GM18907 (cell line): ENCODE measurements around the gene BNIP5.
"Not testable (repeated sequence)": the region's sequence is repeated elsewhere in the genome, so short reads cannot be mapped to it uniquely, and the experiment has no call there.

Experiments
- ATAC-seq: cut with Tn5 transposase; IDR thresholded peaks from one replicate; pipeline ENCODE4 v1.9.1; 2021; ENCODE audit warnings: mild to moderate bottlenecking, moderate library complexity; ENCODE audit not compliant: unreplicated experiment

Gene BNIP5

GRCh38 chr6:36345681-36346466 is 9.2 kb upstream of the BNIP5 start:
- no peak for ATAC-seq

GRCh38 chr6:36343109-36343680 is 6.5 kb upstream of the BNIP5 start:
- no peak for ATAC-seq

- ATAC-seq = no peak
Observed at GRCh38 chr6:36340618-36341454, 4.1 kb upstream of the BNIP5 start.

- no peak for ATAC-seq
Observed at GRCh38 chr6:36340306-36340617, 3.6 kb upstream of the BNIP5 start.

GRCh38 chr6:36339146-36339545 is 2.5 kb upstream of the BNIP5 start:
- ATAC-seq = no peak

GRCh38 chr6:36338223-36338622 is 1.5 kb upstream of the BNIP5 start:
- not testable (repeated sequence) for ATAC-seq

GRCh38 chr6:36337814-36338213 is 1.1 kb upstream of the BNIP5 start:
- no peak for ATAC-seq

GRCh38 chr6:36336208-36336710 is 429 bp downstream of the BNIP5 start:
- no peak for ATAC-seq

GRCh38 chr6:36335465-36336207 is 1.1 kb downstream of the BNIP5 start:
- ATAC-seq = no peak

- no peak for ATAC-seq
Observed at GRCh38 chr6:36334832-36335459, 1.7 kb downstream of the BNIP5 start.

- no peak for ATAC-seq
Observed at GRCh38 chr6:36333931-36334725, 2.6 kb downstream of the BNIP5 start.

GRCh38 chr6:36333171-36333895 is 3.4 kb downstream of the BNIP5 start:
- ATAC-seq = no peak

GRCh38 chr6:36331381-36331780 is 5.3 kb downstream of the BNIP5 start:
- ATAC-seq = no peak

GRCh38 chr6:36330366-36330765 is 6.3 kb downstream of the BNIP5 start:
- ATAC-seq = no peak

GRCh38 chr6:36329798-36330291 is 6.8 kb downstream of the BNIP5 start:
- ATAC-seq = no peak

GRCh38 chr6:36328600-36328999 is 8.1 kb downstream of the BNIP5 start:
- ATAC-seq = no peak

GRCh38 chr6:36327919-36328236 is 8.8 kb downstream of the BNIP5 start:
- no peak for ATAC-seq

GRCh38 chr6:36327226-36327918 is 9.3 kb downstream of the BNIP5 start:
- no peak for ATAC-seq
